NB4 (cell line): Measurements from ENCODE around the gene SPOP.

Experiments
- DNase-seq: peaks from one replicate; pipeline ENCODE4 v3.0.0; 2010; ENCODE audit warnings: low read depth
- H3K4me3 ChIP-seq: one replicate; pipeline ENCODE4 v1.5.1; 2011; ENCODE audit warnings: mild to moderate bottlenecking, low read depth, low read length, moderate library complexity
- CTCF ChIP-seq: IDR thresholded peaks from one replicate; pipeline ENCODE4 v1.5.1; 2012; ENCODE audit warnings: low read depth, low read length
- MAX ChIP-seq: IDR thresholded peaks from 2 replicates; pipeline ENCODE4 v1.6.1; 2011; ENCODE audit warnings: low read depth, low read length
- MYC ChIP-seq: IDR thresholded peaks from 2 replicates; pipeline ENCODE4 v1.6.1; 2011; ENCODE audit warnings: low read depth, low read length
- POLR2A ChIP-seq: IDR thresholded peaks from 2 replicates; pipeline ENCODE4 v1.6.1; 2011; ENCODE audit warnings: mild to moderate bottlenecking; ENCODE audit not compliant: insufficient read length; ENCODE audit errors: extremely low read depth

The SPOP gene

GRCh38 chr17:49707608-49708514, 30.0 kb upstream of the SPOP start, which contains the start of gene SLC35B1:
Gene SLC35B1 (minus strand): TSS chr17:49707964. CDS start chr17:49707833, 131 bp downstream.
- peak; percentile 98 for DNase-seq
- TF ChIP-seq CTCF (peak; percentile 86), MAX (peak; percentile 41), POLR2A (no peak), MYC (peak; percentile 43)
- peak within 1 kb of the TSS; percentile 90 for H3K4me3 ChIP-seq

DNA sequence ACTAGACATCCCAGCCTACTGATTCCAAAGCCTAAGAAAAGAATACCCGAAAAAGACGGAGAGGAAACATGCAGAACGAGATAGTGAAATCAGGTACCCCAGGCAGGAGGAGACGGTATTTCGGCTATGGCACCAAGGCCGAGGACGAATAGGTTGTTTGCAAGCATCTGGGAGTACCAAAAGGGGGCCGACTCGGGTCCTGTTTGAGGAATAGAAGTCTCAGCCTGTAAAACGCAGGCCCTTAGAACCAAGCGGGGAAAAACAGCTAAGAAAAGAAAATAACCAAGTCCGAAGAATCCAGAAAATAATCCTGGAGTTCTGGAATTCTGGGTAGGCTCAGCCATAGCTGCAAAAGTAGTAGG, 29.3 kb upstream of the SPOP start:
- DNase-seq, result peak; percentile 38
- peak overlapping the region; percentile 90 for H3K4me3 ChIP-seq
- TF ChIP-seq MYC (no peak), CTCF (no peak), POLR2A (no peak), MAX (no peak)

DNA sequence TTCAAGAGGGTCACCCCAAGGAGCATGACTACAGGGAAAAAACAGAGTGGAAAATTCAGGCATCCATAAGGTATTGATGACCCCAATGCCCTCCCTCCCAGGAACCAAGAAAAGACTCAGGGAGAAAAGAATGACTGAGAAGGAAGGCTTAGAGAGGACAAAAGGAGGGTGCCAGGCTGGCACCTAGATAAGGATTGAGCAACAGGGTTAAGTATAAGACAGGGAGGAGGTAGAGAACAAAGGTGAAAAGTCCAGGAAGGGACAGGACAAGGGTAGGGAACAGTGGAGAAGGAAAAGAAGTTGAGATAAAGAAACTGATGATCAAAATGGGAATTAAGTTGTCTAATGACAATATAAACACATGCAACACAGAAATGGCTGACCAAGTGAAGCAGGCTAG, 27.4 kb upstream of the SPOP start:
- no peak for TF ChIP-seq MYC
- no peak for TF ChIP-seq POLR2A
- no peak for DNase-seq
- H3K4me3 ChIP-seq, result no peak overlapping the region

GRCh38 chr17:49703557-49704277, 25.8 kb upstream of the SPOP start:
- H3K4me3 ChIP-seq, result no peak overlapping the region
- peak; percentile 54 for DNase-seq

DNA sequence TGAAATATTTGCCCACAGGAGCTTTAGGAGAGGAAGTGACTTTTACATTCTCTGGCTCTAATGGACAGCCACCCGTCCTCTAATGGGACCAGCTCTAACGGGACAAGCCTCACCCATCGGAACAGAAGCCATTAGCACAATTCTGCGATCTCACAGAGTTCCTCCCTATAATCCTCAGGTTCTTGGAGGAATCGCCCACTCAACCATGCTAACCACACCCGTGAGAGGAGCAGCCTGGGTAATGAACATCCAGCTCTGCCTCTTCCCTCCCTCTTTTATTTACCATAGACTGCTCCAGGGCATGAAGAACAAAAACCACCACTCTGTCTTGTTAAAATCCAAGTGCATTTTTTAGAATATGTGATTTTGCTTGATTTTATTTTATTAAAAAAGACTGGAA, 23.1 kb upstream of the SPOP start:
- no peak overlapping the region for H3K4me3 ChIP-seq
- TF ChIP-seq MYC, result no peak
- no peak for TF ChIP-seq POLR2A
- no peak for TF ChIP-seq CTCF
- TF ChIP-seq MAX, result no peak
- no peak for DNase-seq

More at GRCh38 chr17:49703557-49704277, 25.8 kb upstream of the SPOP start:
- no peak for TF ChIP-seq MAX
- TF ChIP-seq CTCF, result peak; percentile 57

GRCh38 chr17:49699966-49700575, 22.2 kb upstream of the SPOP start:
- DNase-seq, result no peak
- TF ChIP-seq CTCF (no peak), MAX (no peak), POLR2A (no peak), MYC (no peak)

More at GRCh38 chr17:49699966-49700575, 22.2 kb upstream of the SPOP start:
- no peak overlapping the region for H3K4me3 ChIP-seq
